ENCODE data around the gene MT1HL1.
"Not testable (repeated sequence)": the region's sequence is repeated elsewhere in the genome, so short reads cannot be mapped to it uniquely, and the experiment has no call there.

The MT1HL1 gene

GRCh38 chr1:237013608-237014007 lies 9.4 kb upstream of the MT1HL1 start:
- no peak for DNase-seq

GRCh38 chr1:237012788-237013383 lies 8.6 kb upstream of the MT1HL1 start:
- no peak for DNase-seq

- DNase-seq = no peak
Observed at GRCh38 chr1:237012361-237012760, 8.1 kb upstream of the MT1HL1 start.

GRCh38 chr1:237011432-237011831 lies 7.2 kb upstream of the MT1HL1 start:
- no peak for DNase-seq

GRCh38 chr1:237009611-237010010 lies 5.4 kb upstream of the MT1HL1 start:
- DNase-seq = no peak

GRCh38 chr1:237007147-237007881 lies 3.1 kb upstream of the MT1HL1 start:
- no peak for DNase-seq

GRCh38 chr1:237005674-237006073 lies 1.4 kb upstream of the MT1HL1 start:
- DNase-seq = no peak

GRCh38 chr1:237003516-237003915 lies 725 bp downstream of the MT1HL1 start:
- no peak for DNase-seq

- DNase-seq = no peak
Observed at GRCh38 chr1:237000191-237000590, 4.0 kb downstream of the MT1HL1 start.

GRCh38 chr1:236998546-236998945 lies 5.7 kb downstream of the MT1HL1 start:
- no peak for DNase-seq

GRCh38 chr1:236997882-236998281 lies 6.4 kb downstream of the MT1HL1 start:
- no peak for DNase-seq

- DNase-seq = no peak
Observed at GRCh38 chr1:236997361-236997760, 6.9 kb downstream of the MT1HL1 start.

- DNase-seq = no peak
Observed at GRCh38 chr1:236994450-236994849, 9.8 kb downstream of the MT1HL1 start.

GRCh38 chr1:236992449-236992848 lies 11.8 kb downstream of the MT1HL1 start:
- no peak for DNase-seq

GRCh38 chr1:236990052-236990445 lies 14.2 kb downstream of the MT1HL1 start:
- DNase-seq = no peak

GRCh38 chr1:236989290-236990051 lies 14.8 kb downstream of the MT1HL1 start:
- DNase-seq = no peak

- DNase-seq = no peak
Observed at GRCh38 chr1:236983818-236984217, 20.4 kb downstream of the MT1HL1 start.

GRCh38 chr1:236982380-236982779 lies 21.9 kb downstream of the MT1HL1 start:
- no peak for DNase-seq

GRCh38 chr1:236981431-236981830 lies 22.8 kb downstream of the MT1HL1 start:
- not testable (repeated sequence) for DNase-seq

- no peak for DNase-seq
Observed at GRCh38 chr1:236980673-236981072, 23.6 kb downstream of the MT1HL1 start.

GRCh38 chr1:236979149-236979900 lies 24.9 kb downstream of the MT1HL1 start:
- no peak for DNase-seq

GRCh38 chr1:236978740-236979139 lies 25.5 kb downstream of the MT1HL1 start:
- no peak for DNase-seq

GRCh38 chr1:236975461-236975860 lies 28.8 kb downstream of the MT1HL1 start:
- no peak for DNase-seq
